Vagina (tissue), 2 donors: ENCODE results near the gene PARD6G. TPM values are rescaled to one million over a fixed set of nuclear protein-coding genes. Genes with fewer than 3 reads are reported as not detected.

Source experiments
- DNase-seq, 2 donors: peaks; one replicate each; pipeline ENCODE4 v3.0.0-alpha.2; 2017; ENCODE audit errors: extremely low spot score in 2 of 2
- H3K27ac ChIP-seq: fragments of 200-600 bp; sonication (generic); one replicate; pipeline ENCODE4 v1.5.1; 2019
- H3K27me3 ChIP-seq: fragments of 200-600 bp; sonication (generic); one replicate; pipeline ENCODE4 v1.5.1; 2019
- H3K36me3 ChIP-seq, 2 donors: fragments of 200-600 bp; sonication (generic); one replicate each; pipeline ENCODE4 v1.5.1; 2017 to 2019
- H3K4me1 ChIP-seq: fragments of 200-600 bp; sonication (generic); one replicate; pipeline ENCODE4 v1.5.1; 2019
- H3K4me3 ChIP-seq, 2 donors: fragments of 200-600 bp; sonication (generic); 1 replicate in 1 of 2; 2 replicates in 1 of 2; pipeline ENCODE4 v1.5.1; 2016 to 2019
- H3K9me3 ChIP-seq: fragments of 200-600 bp; sonication (generic); one replicate; pipeline ENCODE4 v1.5.1; 2019
- CTCF ChIP-seq, 3 experiments: fragments of 450-650 bp in 2 of 3; fragments of 200-600 bp in 1 of 3; sonication (generic) in 1 of 3; IDR thresholded peaks; one replicate each; pipeline ENCODE4 v1.5.1; 2017 to 2019; ENCODE audit warnings: antibody characterized with exemption in 3 of 3, mild to moderate bottlenecking in 2 of 3, moderate library complexity in 2 of 3
- POLR2A ChIP-seq, 2 donors: fragments of 450-650 bp; IDR thresholded peaks; one replicate each; pipeline ENCODE4 v1.6.1; 2017; ENCODE audit warnings: antibody characterized with exemption in 2 of 2, mild to moderate bottlenecking in 2 of 2, moderate library complexity in 2 of 2
- POLR2AphosphoS5 ChIP-seq, 2 donors: sonication (generic); formaldehyde crosslinking; IDR thresholded peaks; one replicate each; pipeline ENCODE4 v1.9.0; 2017; ENCODE audit warnings: antibody characterized with exemption in 2 of 2, mild to moderate bottlenecking in 2 of 2, low read depth in 1 of 2; ENCODE audit not compliant: insufficient read depth in 1 of 2
- intact Hi-C: fragments of 100-400 bp; cut with DNase I; formaldehyde crosslinking; loops from one replicate; pipeline ENCODE4 v1.15.1; 2023
- total RNA-seq: library from RNA; depleted of rRNA; stranded (reverse); fragments of >200 nt; gene quantifications from one replicate; pipeline ENCODE4 v1.2.3, GENCODE V29; 2016

Gene PARD6G
- total RNA-seq, 1 donor from 2014 or later: 32.7 TPM

DNA sequence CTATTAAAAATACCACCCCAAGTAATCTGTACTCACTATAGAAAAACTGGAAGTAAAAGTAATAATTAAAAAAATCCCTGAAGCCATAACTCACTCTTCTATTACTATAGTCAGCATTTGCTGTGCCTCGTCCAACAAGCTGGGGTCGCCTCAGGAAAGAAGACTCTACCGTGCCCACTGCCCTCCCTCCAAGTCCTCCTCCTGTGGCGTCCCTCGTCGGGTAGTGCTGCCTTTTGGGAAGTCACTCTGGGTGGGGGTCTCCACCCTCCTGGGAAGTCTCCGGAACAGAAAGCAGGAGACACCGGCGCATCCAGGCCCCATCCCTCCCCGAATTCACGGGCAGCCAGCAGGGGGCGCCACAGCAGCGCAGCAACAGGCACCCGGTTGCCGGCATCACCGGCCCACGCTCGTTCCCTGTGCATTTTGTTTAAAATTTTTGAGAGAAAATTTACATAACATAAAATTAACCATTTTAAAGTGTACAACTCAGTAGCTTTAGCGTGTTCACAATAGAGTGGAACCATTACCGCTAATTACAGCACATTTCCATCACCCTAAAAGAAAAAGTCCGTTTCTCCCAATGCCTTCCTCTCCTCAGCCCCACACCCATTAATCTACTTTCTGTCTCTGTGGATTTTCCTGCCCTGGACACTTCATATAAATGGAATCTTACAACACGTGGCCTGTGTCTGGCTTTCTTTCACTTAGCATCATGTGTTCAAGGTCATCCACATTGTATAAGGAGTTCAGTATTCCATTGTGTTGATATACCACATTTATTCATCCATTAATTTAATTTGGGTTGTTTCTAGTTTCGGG, 76.1 kb downstream of the PARD6G start:
- H3K4me1 ChIP-seq: peaks cover 24% of the 10 kb centered on the region
- H3K27me3 ChIP-seq: no peaks in the 10 kb centered on the region
- H3K4me3 ChIP-seq: peak overlapping the region; percentile 16 to 18
- TF ChIP-seq CTCF (IDR thresholded peaks at IDR 0.05) (peak; percentile 56 to 74 (median 74)), POLR2AphosphoS5 (IDR thresholded peaks at IDR 0.05; ENCODE audit: insufficient read depth in 1 of 2, low read depth in 1 of 2) (peak in 1 of 2 donors; percentile 40), POLR2A (IDR thresholded peaks at IDR 0.05) (no peak)
- intact Hi-C loops: no loop called here
- peak overlapping the region; percentile 7 for H3K27ac ChIP-seq
- H3K36me3 ChIP-seq: no peaks in the 10 kb centered on the region
- no peak for DNase-seq
- H3K9me3 ChIP-seq: no peaks in the 10 kb centered on the region

DNA sequence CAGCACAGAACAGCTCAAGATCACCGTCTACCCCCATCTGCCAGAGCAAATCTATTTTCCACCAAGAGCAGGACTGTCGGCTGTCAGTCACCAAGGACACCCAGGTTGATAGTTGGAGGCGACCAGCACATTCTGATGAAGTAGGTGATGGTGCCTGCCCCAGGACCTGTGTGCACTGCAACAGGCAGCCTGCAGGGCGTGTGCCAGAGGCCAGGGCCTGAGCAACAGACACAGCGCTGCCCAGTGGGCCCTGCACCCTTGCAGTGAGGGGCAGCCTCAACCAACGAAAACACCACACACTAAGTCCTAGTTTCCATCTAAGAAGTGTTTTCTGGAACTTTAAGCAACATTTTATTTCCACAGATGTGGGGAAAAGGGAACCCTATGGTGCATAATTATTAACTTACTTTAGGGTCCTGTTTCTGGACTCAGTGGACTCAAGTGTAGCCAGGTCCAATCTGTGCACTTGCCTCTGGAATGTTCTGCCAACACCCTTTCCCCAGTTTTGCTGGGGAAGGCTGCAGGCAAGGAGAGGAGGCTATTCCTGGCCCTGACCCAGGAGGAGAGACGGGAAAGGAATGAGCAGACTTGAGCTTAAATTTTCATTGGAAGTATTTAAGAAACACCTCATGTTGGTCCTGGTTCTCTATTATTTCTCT, 76.8 kb downstream of the PARD6G start:
- Histone ChIP-seq H3K27ac (no peak overlapping the region), H3K27me3 (no peaks in the 10 kb centered on the region), H3K4me3 (no peak overlapping the region), H3K36me3 (no peaks in the 10 kb centered on the region), H3K4me1 (peaks cover 17% of the 10 kb centered on the region), H3K9me3 (no peaks in the 10 kb centered on the region)
- no peak for DNase-seq
- TF ChIP-seq CTCF (IDR thresholded peaks at IDR 0.05) (no peak), POLR2AphosphoS5 (IDR thresholded peaks at IDR 0.05; ENCODE audit: insufficient read depth in 1 of 2, low read depth in 1 of 2) (no peak), POLR2A (IDR thresholded peaks at IDR 0.05) (no peak)
- intact Hi-C loops: no loop called here

DNA sequence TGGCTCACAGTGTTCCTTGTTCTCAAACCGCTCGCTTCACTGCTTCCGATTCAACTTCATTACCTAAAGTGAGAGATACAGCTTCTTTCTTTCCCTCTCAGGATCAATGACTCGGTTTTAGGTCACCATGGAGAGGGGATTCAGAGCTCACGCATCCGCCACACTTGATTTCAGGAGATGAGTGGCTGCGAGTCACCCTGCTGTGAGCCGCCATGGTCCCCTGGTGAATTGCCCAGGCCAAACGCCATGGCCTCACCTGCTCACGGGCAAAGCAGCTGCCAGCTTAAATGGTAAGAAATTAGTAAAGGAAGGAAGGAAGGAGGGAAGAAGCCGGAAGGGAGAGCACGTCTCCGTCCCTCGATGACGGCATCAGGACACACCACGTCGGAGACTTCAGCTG, 77.7 kb downstream of the PARD6G start:
- TF ChIP-seq CTCF (IDR thresholded peaks at IDR 0.05) (no peak), POLR2A (IDR thresholded peaks at IDR 0.05) (no peak), POLR2AphosphoS5 (IDR thresholded peaks at IDR 0.05; ENCODE audit: insufficient read depth in 1 of 2, low read depth in 1 of 2) (no peak)
- no peaks in the 10 kb centered on the region for H3K9me3 ChIP-seq
- intact Hi-C loops: no loop called here
- no peak for DNase-seq
- H3K27me3 ChIP-seq: no peaks in the 10 kb centered on the region
- no peak overlapping the region for H3K27ac ChIP-seq
- no peaks in the 10 kb centered on the region for H3K36me3 ChIP-seq
- no peak overlapping the region for H3K4me3 ChIP-seq
- H3K4me1 ChIP-seq: peaks cover 11% of the 10 kb centered on the region

- Histone ChIP-seq H3K4me3 (no peak overlapping the region), H3K27ac (no peak overlapping the region), H3K9me3 (no peaks in the 10 kb centered on the region), H3K36me3 (no peaks in the 10 kb centered on the region), H3K4me1 (peaks cover 11% of the 10 kb centered on the region), H3K27me3 (no peaks in the 10 kb centered on the region)
- intact Hi-C loops: no loop called here
- TF ChIP-seq CTCF (IDR thresholded peaks at IDR 0.05) (no peak), POLR2AphosphoS5 (IDR thresholded peaks at IDR 0.05; ENCODE audit: insufficient read depth in 1 of 2, low read depth in 1 of 2) (no peak), POLR2A (IDR thresholded peaks at IDR 0.05) (no peak)
- DNase-seq: no peak
These were observed 78.3 kb downstream of the PARD6G start for GRCh38 chr18:80168982-80169381.

DNA sequence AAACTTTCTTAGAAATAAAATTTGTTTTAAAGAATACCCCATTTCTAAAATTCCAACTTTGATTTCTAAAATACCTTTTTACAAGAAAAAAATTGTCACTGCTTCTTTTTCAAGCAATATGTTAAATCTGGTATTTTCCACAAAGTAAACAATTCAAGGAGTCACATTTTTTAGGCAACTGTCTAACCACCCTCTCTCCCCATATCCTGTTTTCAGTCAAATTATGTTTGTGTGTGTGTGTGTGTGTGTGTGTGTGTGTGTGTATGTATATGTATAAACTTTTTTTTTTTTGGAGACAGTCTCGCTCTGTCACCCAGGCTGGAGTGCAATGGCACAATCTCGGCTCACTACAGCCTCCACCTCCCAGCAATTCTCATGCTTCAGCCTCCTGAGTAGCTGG, 79.0 kb downstream of the PARD6G start:
- H3K27me3 ChIP-seq: no peaks in the 10 kb centered on the region
- intact Hi-C loops: no loop called here
- H3K27ac ChIP-seq: no peak overlapping the region
- H3K4me3 ChIP-seq: no peak overlapping the region
- no peak for DNase-seq
- no peak for TF ChIP-seq POLR2AphosphoS5 (IDR thresholded peaks at IDR 0.05; ENCODE audit: insufficient read depth in 1 of 2, low read depth in 1 of 2)
- no peak for TF ChIP-seq CTCF (IDR thresholded peaks at IDR 0.05)
- TF ChIP-seq POLR2A (IDR thresholded peaks at IDR 0.05): no peak
- no peaks in the 10 kb centered on the region for H3K36me3 ChIP-seq
- H3K4me1 ChIP-seq: peaks cover 11% of the 10 kb centered on the region
- H3K9me3 ChIP-seq: no peaks in the 10 kb centered on the region
